Measurements from ENCODE around the gene SFXN5.

SFXN5 gene

DNA sequence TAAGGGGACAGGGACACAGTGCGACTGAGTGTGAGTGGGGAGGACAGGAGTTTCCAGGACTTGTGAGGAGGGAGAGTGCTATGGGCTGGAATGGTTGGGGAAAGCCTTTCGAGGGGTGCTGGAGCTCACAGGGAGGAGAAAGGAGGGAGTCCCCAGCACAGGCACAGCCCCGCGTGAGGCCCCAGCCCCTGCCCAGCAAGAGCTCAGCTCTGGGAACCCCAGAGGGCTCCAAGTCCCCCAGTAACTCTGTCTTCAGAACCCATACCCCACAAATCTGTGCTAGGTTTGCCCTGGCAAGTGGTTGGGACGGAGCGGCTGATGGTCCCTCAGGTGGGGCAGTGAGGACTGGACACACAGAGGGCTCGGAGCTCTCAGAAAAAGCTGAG, 75.4 kb downstream of the SFXN5 start:
- H3K4me3 ChIP-seq (ENCODE audit: control insufficient read depth, low read depth, low read length), result no peak overlapping the region
- TF ChIP-seq, protein P1, sequence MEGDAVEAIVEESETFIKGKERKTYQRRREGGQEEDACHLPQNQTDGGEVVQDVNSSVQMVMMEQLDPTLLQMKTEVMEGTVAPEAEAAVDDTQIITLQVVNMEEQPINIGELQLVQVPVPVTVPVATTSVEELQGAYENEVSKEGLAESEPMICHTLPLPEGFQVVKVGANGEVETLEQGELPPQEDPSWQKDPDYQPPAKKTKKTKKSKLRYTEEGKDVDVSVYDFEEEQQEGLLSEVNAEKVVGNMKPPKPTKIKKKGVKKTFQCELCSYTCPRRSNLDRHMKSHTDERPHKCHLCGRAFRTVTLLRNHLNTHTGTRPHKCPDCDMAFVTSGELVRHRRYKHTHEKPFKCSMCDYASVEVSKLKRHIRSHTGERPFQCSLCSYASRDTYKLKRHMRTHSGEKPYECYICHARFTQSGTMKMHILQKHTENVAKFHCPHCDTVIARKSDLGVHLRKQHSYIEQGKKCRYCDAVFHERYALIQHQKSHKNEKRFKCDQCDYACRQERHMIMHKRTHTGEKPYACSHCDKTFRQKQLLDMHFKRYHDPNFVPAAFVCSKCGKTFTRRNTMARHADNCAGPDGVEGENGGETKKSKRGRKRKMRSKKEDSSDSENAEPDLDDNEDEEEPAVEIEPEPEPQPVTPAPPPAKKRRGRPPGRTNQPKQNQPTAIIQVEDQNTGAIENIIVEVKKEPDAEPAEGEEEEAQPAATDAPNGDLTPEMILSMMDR (conservative IDR thresholded peaks at IDR 0.05; ENCODE audit: control insufficient read depth, insufficient read depth, low read depth, low read length), result no peak
- DNase-seq (ENCODE audit: low read depth), result no peak

DNA sequence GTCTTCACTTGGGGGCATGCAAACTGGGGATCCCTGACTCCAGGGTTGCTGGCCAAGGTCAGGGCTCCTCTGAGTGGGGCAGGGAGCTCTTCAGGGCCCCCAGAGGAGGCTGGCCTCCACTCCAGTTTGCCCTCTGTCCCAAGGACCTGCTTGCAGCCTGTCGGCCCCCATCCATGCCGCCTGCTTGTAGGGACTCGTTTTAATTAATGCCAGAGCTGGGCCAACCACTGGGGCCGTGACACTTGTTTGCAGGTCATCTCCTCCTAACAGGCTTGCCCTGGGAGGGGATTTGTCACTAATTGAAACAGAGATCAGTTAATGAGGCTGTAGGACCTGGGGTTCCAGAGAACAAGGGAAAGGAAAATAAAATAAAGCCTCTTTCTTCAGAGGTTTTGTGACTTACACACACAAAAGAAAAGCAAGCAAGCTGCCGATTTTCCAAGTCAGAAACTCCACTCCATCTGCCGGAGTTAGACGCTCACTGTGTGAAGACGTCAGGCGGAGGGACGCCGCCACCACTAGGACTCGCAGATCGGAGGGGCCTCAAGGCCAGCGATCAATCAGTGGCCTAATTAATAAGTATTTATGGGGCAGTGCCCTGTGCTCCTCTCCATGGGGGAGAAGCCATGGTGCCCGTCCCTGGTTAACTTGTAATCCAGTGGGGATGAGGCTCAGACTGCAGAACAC, 75.9 kb downstream of the SFXN5 start:
- no peak overlapping the region for H3K4me3 ChIP-seq (ENCODE audit: control insufficient read depth, low read depth, low read length)
- no peak for DNase-seq (ENCODE audit: low read depth)
- TF ChIP-seq, protein P1 (conservative IDR thresholded peaks at IDR 0.05; ENCODE audit: control insufficient read depth, insufficient read depth, low read depth, low read length), result no peak

DNA sequence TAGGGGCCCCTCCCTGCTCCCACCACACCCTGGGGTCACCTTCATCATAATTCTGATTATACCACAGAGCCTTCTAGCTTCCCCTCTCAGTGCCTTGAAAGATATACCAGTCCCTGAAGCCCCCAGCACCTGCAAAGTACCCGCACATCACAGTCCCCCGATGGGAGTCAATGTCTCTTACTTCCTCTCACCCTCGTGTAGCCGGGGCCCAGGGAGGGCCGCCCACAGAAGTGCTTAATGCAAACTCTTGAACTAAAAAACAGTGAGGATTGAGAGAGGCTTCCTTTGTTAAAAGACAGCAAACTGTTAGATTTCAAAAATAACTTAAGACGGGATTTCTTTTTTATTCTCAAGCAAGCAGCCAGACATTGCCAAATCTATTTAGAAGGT, 76.5 kb downstream of the SFXN5 start:
- DNase-seq (ENCODE audit: low read depth), result no peak
- TF ChIP-seq, protein P1 (conservative IDR thresholded peaks at IDR 0.05; ENCODE audit: control insufficient read depth, insufficient read depth, low read depth, low read length), result no peak
- no peak overlapping the region for H3K4me3 ChIP-seq (ENCODE audit: control insufficient read depth, low read depth, low read length)

DNA sequence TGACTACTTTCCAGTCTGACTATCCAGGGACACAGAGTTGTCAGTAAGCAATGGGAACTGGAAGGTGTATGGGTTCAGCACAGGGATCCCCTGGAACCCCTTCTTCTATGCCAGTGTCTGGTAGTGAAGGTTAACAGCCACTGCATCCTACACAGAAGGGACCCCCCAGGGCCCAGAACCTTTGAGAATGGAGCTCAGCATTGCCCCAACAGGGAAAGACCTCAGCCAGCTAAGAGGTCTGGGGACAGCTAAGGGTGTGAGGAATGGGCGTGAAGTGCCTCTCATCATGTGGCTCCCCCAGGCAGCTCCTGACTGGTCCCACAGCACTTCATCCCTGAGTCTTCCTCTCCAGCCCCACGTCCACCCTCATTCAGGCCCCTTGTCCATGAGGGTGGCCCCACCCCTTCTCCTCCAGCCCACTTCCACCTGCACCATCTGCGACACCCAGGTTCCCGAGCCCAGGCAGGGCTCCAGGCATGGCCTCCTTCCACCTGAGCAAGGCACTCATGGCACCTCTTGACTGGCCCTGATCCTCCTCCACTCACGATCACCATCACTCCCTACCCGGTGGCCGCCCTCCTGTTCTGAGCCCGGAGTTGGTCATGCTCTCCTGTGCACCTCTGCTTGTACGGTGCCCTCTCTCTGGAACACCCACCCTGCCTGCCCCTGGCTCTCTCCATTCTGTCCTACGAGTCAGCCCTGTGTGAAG, 77.1 kb downstream of the SFXN5 start:
- TF ChIP-seq, protein P1 (conservative IDR thresholded peaks at IDR 0.05; ENCODE audit: control insufficient read depth, insufficient read depth, low read depth, low read length), result no peak
- DNase-seq (ENCODE audit: low read depth), result no peak
- H3K4me3 ChIP-seq (ENCODE audit: control insufficient read depth, low read depth, low read length), result no peak overlapping the region

DNA sequence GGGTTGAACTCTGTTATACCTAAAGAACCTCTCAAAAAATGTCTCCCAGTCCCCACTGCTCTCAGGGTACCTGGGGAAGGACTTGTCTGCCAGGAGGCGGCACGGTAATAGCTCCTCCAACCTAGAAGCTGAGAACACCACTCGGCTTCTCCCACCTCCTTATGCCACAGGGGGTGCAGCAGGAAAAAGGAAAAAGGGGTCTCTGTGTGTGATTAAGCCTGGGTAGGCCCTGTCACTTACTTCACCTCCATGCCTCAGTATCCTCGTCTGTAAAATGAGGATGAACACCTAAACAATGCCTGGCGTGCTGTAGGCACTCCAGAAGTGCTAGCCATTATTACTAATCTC, 77.6 kb downstream of the SFXN5 start:
- H3K4me3 ChIP-seq (ENCODE audit: control insufficient read depth, low read depth, low read length), result no peak overlapping the region
- TF ChIP-seq, protein P1 (conservative IDR thresholded peaks at IDR 0.05; ENCODE audit: control insufficient read depth, insufficient read depth, low read depth, low read length), result no peak
- no peak for DNase-seq (ENCODE audit: low read depth)

DNA sequence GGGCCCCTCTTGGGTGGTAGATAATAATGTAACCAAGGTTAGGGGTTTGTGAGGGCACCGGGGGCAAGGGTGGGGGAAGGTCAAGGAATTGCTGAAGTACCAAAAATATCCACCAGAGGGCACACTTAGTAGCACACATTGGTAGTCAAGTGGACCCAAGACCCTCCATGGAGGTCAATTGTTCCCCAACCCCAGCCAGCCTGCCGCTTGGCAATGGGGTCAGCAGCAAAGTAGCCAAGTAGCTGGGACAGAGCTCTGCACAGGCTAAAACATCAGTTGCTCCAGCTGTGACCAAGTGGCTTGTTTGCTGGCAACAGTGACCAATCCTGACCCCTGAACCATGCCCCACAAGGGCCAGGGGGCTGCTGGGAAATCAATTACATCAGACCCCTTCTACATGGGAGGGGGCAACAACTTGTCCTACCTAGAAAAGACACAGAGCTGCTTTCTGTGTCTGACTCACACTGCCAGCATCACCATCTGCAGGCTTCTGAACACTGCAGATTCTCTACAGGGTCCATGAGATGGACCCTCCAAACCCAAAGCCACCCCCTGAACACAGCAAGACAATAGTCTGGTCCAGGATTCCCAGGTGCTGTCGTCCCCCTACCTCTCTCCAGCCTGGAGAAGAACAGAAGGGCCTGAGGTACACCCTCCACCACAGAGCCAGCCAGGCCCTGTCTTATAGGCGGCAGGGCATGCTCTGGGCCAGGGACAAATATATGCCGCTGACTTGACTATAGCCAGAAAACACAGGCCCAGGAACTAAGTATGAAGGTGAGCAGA, 78.2 kb downstream of the SFXN5 start:
- TF ChIP-seq, protein P1 (conservative IDR thresholded peaks at IDR 0.05; ENCODE audit: control insufficient read depth, insufficient read depth, low read depth, low read length), result peak; percentile 71
- DNase-seq (ENCODE audit: low read depth), result peak; percentile 41
- H3K4me3 ChIP-seq (ENCODE audit: control insufficient read depth, low read depth, low read length), result no peak overlapping the region
